GM21423 (cell line): ENCODE data around the gene ATF5.
"Not testable (repeated sequence)": the region's sequence is repeated elsewhere in the genome, so short reads cannot be mapped to it uniquely, and the experiment has no call there.

ENCODE experiments used
- ATAC-seq: cut with Tn5 transposase; IDR thresholded peaks from one replicate; pipeline ENCODE4 v1.9.1; 2021; ENCODE audit warnings: mild to moderate bottlenecking, moderate library complexity; ENCODE audit not compliant: unreplicated experiment

ATF5 gene

GRCh38 chr19:49921871-49922795 lies 6.9 kb upstream of the ATF5 start:
- ATAC-seq: no peak

DNA sequence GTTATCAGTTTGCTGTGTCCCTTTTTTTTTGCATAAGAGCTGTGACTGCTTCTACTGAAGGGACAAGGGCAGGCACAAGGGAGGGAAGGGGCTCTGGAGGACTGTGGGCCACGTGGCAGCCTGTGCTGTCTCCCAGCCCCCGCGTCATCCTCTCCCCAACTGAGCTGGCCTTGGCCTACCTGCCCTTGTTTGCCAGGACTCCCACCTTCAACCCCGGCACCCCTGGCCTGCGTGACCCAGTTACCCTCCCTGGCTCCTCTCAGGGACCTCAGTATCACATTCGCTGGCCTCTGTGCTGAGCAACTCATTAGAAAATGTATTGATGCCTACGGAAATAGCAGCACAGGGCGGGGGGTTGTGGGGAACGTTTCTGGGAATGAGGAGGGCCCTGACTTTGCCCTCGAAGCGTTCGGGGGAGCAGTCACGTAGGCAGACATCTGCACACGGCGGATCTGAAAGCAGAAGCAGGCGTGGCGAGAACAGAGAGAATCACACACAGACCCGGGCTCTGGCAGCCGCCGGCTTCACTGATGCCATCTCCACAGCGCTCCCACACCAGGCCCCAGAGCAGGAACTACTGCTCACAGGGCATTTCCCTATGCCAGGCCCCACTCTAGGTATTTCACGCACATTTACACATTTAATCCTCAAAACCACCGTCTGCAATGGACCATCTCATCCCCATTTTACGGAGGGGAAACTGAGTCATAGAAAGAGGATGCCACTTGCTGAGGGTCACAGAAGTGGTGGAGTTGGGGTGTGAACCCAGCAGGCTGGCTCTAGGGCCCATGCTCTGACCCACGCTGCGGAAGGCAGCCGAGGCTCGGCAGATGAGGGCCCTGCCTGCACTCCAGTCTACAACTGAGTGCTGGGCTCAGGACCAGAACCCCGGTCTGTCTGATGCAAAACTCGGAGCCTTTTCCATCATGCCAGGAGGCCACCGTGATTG lies 5.7 kb upstream of the ATF5 start:
- no peak for ATAC-seq

DNA sequence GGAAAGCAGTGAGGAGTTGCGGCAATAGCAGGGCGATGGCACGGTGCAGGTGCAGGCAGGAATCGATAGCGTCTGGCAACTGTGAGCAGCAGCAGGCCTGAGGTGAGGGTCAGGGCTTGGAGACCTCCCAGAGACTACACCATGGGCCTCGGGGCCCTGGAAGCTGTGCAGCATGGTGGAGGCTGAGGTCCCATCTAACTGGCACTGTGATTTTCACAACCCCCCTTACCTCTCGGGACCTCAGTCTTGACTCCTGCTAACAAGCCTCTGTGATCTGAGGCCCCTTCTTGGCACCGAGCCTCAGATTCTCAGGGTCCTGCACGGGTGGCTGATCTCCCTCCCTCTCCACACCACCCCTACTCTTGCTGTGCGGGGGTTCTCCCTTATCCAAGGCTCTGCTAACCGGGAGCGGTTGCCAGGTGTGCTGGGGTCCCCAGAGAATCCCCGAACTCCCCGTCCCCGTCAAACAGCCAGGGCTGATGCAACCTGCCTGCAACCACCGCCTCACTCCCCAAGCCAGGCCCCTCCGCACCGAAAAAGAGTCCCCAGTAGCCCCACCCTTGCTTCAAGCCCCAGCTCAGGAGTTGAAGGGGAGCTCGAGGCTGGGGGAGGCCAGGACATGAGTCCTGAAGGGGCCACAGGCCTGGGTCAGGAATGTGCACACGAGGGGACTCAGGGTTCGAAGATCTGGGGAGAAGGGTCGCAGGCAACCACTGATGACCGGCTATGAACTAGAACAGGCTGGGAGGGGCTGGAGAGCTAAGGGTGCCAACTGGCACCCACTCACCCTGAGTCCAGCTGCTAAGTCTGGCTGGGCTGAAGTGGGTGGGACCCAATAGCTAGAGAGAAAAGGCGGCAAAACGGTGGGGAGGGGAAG lies 4.8 kb upstream of the ATF5 start:
- no peak for ATAC-seq

- ATAC-seq: not testable (repeated sequence)
These were observed 4.2 kb upstream of the ATF5 start for GRCh38 chr19:49924881-49925210.

DNA sequence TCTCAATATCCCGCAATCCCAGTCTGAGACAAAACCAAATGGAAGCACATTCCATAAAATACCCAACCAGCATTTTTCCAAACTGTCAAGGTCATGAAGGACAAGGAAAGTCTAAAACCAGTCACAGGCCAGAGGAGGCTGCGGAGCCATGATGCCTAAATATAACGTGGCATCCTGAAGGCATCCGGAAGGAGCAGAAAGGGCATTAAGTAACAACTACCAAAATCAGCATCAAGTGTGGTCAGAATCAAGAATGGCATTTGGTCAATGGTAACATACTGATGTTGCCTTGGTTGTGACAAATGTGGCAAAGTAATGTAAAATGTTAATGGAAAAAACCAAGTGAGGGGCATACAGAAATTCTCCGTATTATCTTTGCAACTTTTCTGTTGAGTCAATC lies 3.5 kb upstream of the ATF5 start:
- ATAC-seq: no peak

DNA sequence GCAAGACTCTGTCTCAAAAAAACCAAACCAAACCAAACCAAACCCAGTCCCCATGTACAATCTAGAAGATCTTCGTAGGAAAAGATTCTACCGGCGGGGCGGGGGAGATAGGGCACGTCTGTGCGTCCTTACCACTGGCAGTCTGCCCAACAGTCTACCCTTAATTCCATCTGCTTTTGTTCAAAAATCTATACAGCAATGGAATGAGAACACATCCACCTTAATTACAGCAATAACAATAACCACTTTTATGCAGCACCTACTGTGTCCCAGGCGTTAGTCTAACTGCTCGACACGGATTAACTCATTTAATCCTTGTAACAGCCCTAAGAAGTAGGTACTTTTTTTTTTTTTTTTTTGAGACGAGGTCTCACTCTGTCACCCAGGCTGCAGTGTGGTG lies 2.5 kb upstream of the ATF5 start:
- ATAC-seq: no peak

DNA sequence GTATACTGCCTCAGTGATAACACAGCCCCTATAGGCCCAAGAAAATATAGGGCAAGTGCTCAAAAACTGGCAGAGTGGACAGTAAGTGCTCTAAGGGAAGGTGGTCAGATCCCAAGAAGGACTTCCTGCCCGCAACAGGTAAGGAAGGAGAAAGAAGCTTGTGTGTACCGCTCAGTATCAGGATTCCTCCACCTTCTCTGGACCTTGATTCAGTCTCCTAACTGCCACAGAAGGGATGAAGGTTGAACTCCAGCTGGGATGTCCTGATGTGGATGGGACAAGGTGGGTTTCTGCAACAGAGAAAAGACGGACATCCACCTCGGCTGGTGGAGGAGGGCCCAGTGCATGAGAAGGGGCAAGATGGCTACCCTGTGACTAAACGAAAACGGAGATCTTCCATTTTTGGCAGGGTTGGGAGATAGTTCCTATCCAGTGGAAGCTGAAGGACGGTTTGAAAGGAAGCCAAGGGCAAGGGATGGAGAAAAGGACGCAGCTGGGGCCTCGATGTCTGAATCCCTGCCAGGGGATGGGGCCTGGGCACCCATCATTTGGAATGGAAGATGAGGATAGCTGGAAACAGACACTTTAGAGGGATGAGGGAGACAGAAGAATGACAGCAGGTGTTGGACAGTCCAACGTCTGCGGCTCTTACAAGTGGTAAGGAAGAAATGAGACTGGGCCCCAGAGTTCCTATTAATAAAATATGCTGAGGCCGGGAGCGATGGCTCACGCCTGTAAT lies 1.3 kb upstream of the ATF5 start:
- no peak for ATAC-seq

DNA sequence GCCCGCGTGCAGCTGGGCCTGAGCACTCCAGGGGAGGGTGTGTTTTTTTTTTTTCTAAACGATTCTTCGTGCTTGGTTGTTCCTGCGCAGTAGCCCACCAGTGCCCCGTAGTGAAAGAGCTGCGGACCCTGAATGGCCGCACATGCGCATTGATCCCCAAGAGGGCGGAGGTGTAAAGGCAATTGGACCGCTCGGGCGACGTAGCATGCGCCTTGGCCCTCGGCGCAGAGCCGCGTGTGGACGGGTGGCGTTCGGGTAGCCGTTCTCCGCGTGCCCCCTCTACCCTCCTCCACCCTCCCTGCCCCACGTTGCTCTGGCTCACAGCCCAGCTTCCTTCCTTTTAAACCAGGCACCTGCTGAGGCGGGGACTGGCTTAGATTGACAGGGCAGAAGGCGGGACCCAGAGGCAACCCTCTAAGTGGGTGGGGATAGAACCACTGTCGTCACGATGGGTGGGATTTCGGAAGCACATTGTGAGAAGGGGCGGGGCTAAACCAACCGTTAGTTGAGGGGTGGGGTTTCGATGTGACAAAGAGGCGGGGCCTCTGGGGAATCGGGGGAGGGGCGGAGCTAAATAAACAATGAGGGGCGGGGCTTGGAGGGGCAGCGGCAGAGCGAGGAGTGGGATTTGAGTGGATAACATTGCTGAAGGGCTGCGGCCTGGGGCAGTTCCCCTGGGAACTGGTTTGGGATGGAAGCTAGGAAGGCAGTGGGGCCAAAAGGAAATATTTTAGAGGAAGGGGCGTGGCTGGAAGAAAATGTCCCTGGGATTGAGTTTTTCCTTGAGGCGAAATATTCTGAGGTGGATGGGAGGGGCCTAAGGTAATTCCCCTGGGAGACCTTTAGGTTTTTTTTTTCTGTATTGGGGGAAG lies 842 bp downstream of the ATF5 start:
- peak; percentile 74 for ATAC-seq

DNA sequence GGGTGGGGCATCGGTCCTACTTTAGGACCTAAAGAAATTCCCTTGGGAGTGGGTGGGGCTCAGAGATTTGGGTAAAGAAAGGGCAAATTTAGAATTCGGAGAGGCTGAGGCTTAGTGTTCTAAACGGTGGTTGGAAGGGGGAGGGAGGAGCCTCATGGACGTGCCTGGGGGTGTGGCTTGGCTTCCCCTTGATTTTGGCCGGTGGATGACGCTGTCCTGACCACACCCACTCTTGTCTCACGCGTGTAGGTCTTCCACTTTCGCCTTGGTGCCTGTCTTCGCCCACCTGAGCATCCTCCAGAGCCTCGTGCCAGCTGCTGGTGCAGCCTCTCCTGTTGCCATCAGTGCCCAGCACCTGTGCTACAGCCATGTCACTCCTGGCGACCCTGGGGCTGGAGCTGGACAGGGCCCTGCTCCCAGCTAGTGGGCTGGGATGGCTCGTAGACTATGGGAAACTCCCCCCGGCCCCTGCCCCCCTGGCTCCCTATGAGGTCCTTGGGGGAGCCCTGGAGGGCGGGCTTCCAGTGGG lies 1.5 kb downstream of the ATF5 start:
- ATAC-seq: no peak

- ATAC-seq: no peak
These were observed 2.5 kb downstream of the ATF5 start for GRCh38 chr19:49931293-49932040.

GRCh38 chr19:49932041-49932451 lies 3.0 kb downstream of the ATF5 start:
- ATAC-seq: no peak

DNA sequence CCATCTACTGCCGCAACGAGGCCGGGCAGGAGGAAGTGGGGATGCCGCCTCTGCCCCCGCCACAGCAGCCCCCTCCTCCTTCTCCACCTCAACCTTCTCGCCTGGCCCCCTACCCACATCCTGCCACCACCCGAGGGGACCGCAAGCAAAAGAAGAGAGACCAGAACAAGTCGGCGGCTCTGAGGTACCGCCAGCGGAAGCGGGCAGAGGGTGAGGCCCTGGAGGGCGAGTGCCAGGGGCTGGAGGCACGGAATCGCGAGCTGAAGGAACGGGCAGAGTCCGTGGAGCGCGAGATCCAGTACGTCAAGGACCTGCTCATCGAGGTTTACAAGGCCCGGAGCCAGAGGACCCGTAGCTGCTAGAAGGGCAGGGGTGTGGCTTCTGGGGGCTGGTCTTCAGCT lies 3.7 kb downstream of the ATF5 start:
- no peak for ATAC-seq

DNA sequence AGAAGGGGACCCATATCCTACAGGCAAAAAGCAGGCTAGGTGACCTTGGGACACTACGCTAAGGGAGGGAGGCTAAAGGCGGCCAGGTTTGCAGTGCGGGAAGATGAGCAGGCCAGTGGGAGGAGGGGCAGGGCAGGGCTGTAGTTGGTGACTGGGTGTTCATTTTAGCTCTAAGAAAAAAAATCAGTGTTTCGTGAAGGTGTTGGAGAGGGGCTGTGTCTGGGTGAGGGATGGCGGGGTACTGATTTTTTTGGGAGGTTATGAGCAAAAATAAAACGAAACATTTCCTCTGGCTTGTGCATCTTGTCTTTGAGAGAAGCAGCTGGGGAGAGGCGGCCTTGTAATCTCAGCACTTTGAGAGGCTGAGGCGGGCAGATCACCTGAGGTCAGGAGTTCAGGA lies 4.6 kb downstream of the ATF5 start:
- no peak for ATAC-seq

- ATAC-seq: no peak
These were observed 7.5 kb downstream of the ATF5 start for GRCh38 chr19:49936549-49936948.

DNA sequence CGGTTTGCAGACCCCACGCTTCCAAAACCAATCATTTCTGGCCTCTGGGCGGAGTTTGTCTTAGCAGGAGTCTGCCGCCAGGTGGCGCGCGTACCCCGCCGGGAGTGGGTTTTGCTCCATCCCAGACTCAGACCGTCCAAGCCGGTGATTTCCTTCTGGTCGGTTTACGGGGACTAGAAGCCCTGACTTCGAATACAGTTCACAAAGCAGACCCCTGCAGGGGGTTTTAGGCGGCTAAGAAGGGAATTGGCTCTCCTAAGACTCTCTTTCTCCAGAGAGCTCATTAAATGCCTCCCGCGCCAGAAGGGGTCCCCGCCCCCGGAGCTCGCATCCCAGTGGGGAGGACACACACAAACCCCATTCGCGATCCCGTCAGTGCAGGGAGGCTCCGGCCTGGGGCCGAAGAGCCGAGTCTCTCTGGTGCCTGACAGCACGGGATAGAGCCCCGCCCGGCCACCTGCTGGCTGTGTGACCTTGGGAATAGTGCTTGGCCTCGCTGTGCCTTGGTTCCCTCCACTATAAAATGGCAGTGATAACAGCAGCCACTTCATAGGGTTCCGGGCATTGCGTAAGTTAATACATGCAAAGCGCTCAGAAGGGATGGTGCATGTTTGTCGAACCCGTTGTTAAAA lies 8.9 kb downstream of the ATF5 start:
- no peak for ATAC-seq

- no peak for ATAC-seq
These were observed 9.7 kb downstream of the ATF5 start for GRCh38 chr19:49938662-49939061.

- ATAC-seq: no peak
These were observed 10.9 kb downstream of the ATF5 start for GRCh38 chr19:49939721-49940481.
